Large intestine (tissue), 3 donors: Measurements from ENCODE around the gene TRIM7. TPM values are rescaled to one million over a fixed set of nuclear protein-coding genes. Genes with fewer than 3 reads are reported as not detected.
"Not testable (repeated sequence)": the region's sequence is repeated elsewhere in the genome, so short reads cannot be mapped to it uniquely, and the experiment has no call there.

Source experiments
- DNase-seq, 2 donors: peaks; one replicate each; pipeline versions ENCODE4 v3.0.0 to v3.0.0-alpha.2; 2013
- H3K27ac ChIP-seq: one replicate; pipeline ENCODE4 v1.5.1; 2013; ENCODE audit warnings: low read length
- H3K27me3 ChIP-seq: 2 replicates; pipeline ENCODE4 v1.6.1; 2013; ENCODE audit warnings: low read length; ENCODE audit not compliant: control insufficient read depth, insufficient read depth
- H3K36me3 ChIP-seq: 2 replicates; pipeline ENCODE4 v1.6.1; 2013; ENCODE audit warnings: low read length; ENCODE audit not compliant: control insufficient read depth, insufficient read depth
- H3K4me1 ChIP-seq: one replicate; pipeline ENCODE4 v1.6.1; 2013; ENCODE audit warnings: low read length; ENCODE audit not compliant: control insufficient read depth, insufficient read depth
- H3K4me3 ChIP-seq: one replicate; pipeline ENCODE4 v1.5.1; 2013; ENCODE audit warnings: low read length
- H3K9me3 ChIP-seq: one replicate; pipeline ENCODE4 v1.6.1; 2013; ENCODE audit warnings: mild to moderate bottlenecking, low read depth, low read length, moderate library complexity; ENCODE audit not compliant: control insufficient read depth
- WGBS: methylation state at CpG from one replicate; pipeline ENCODE4 v1.1.5; 2013; ENCODE audit warnings: low lambda C conversion rate; ENCODE audit not compliant: insufficient coverage; 5-methylcytosine and 5-hydroxymethylcytosine counted together
- polyA plus RNA-seq: library from polyadenylated mRNA; unstranded; fragments of 120-200 nt; gene quantifications from one replicate; pipeline ENCODE4 v1.2.1, GENCODE V29; 2013

TRIM7 gene
- polyA plus RNA-seq, 1 donor = 0.61 TPM

GRCh38 chr5:181160755-181161533 is 44.1 kb downstream of the TRIM7 start:
- not testable (repeated sequence) for H3K4me1 ChIP-seq, DNase-seq, H3K4me3 ChIP-seq, H3K36me3 ChIP-seq, H3K9me3 ChIP-seq
- Histone ChIP-seq H3K27ac (peak overlapping the region; percentile 23), H3K27me3 (peaks cover 43% of the 10 kb centered on the region)
- no CpG with 5 or more reads among the region's 48 CpGs for WGBS

GRCh38 chr5:181160152-181160754 is 44.7 kb downstream of the TRIM7 start:
- Histone ChIP-seq H3K36me3 (no peaks in the 10 kb centered on the region), H3K4me3 (peak overlapping the region; percentile 16), H3K27ac (no peak overlapping the region), H3K9me3 (peaks cover 5% of the 10 kb centered on the region), H3K27me3 (peaks cover 37% of the 10 kb centered on the region), H3K4me1 (no peaks in the 10 kb centered on the region)
- DNase-seq = no peak
- WGBS = no CpG with 5 or more reads among the region's 21 CpGs

- Histone ChIP-seq H3K27me3 (peaks cover 30% of the 10 kb centered on the region), H3K9me3 (peaks cover 3% of the 10 kb centered on the region), H3K36me3 (no peaks in the 10 kb centered on the region), H3K4me3 (no peak overlapping the region), H3K4me1 (no peaks in the 10 kb centered on the region), H3K27ac (no peak overlapping the region)
- no CpG with 5 or more reads among the region's 20 CpGs for WGBS
- DNase-seq = peak; percentile 63 to 68
These were observed 45.5 kb downstream of the TRIM7 start for GRCh38 chr5:181159286-181160151.

GRCh38 chr5:181158869-181159268 is 46.1 kb downstream of the TRIM7 start:
- Histone ChIP-seq H3K27me3 (peaks cover 25% of the 10 kb centered on the region), H3K4me3 (no peak overlapping the region), H3K27ac (no peak overlapping the region), H3K9me3 (no peaks in the 10 kb centered on the region), H3K36me3 (no peaks in the 10 kb centered on the region), H3K4me1 (no peaks in the 10 kb centered on the region)
- no CpG with 5 or more reads among the region's 3 CpGs for WGBS
- no peak for DNase-seq

GRCh38 chr5:181156758-181157157 is 48.2 kb downstream of the TRIM7 start:
- no peak overlapping the region for H3K27ac ChIP-seq
- DNase-seq = no peak
- no peaks in the 10 kb centered on the region for H3K4me1 ChIP-seq
- WGBS = no CpG with 5 or more reads among the region's 3 CpGs
- no peak overlapping the region for H3K4me3 ChIP-seq
- no peaks in the 10 kb centered on the region for H3K36me3 ChIP-seq
- no peaks in the 10 kb centered on the region for H3K9me3 ChIP-seq
- peaks cover 10% of the 10 kb centered on the region for H3K27me3 ChIP-seq

GRCh38 chr5:181153814-181154213 is 51.2 kb downstream of the TRIM7 start:
- Histone ChIP-seq H3K9me3 (no peaks in the 10 kb centered on the region), H3K27ac (no peak overlapping the region), H3K36me3 (no peaks in the 10 kb centered on the region), H3K4me1 (no peaks in the 10 kb centered on the region), H3K27me3 (peaks cover 10% of the 10 kb centered on the region), H3K4me3 (no peak overlapping the region)
- DNase-seq = no peak
- WGBS = no CpG with 5 or more reads among the region's 5 CpGs

GRCh38 chr5:181152406-181152805 is 52.6 kb downstream of the TRIM7 start:
- Histone ChIP-seq H3K27ac (no peak overlapping the region), H3K4me1 (no peaks in the 10 kb centered on the region), H3K9me3 (no peaks in the 10 kb centered on the region), H3K36me3 (no peaks in the 10 kb centered on the region), H3K27me3 (peaks cover 5% of the 10 kb centered on the region), H3K4me3 (no peak overlapping the region)
- no peak for DNase-seq
- no CpG with 5 or more reads among the region's 9 CpGs for WGBS

- Histone ChIP-seq H3K4me1 (no peaks in the 10 kb centered on the region), H3K27ac (no peak overlapping the region), H3K9me3 (no peaks in the 10 kb centered on the region), H3K27me3 (no peaks in the 10 kb centered on the region), H3K36me3 (no peaks in the 10 kb centered on the region), H3K4me3 (no peak overlapping the region)
- WGBS = no CpG with 5 or more reads among the region's 9 CpGs
- no peak for DNase-seq
These were observed 53.9 kb downstream of the TRIM7 start for GRCh38 chr5:181151146-181151545.

GRCh38 chr5:181149806-181150733 is 54.9 kb downstream of the TRIM7 start:
- H3K27ac ChIP-seq = no peak overlapping the region
- H3K4me3 ChIP-seq = no peak overlapping the region
- H3K9me3 ChIP-seq = no peaks in the 10 kb centered on the region
- no peaks in the 10 kb centered on the region for H3K27me3 ChIP-seq
- H3K4me1 ChIP-seq = no peaks in the 10 kb centered on the region
- WGBS = 92% methylated on average over 2 of the region's 14 CpGs
- no peaks in the 10 kb centered on the region for H3K36me3 ChIP-seq
- no peak for DNase-seq
